Keratinocyte (primary cell): ENCODE data around the gene SH3PXD2B.

Experiments
- EZH2 ChIP-seq: IDR thresholded peaks from one replicate; pipeline ENCODE4 v1.6.1; 2012; ENCODE audit warnings: inconsistent platforms, mild to moderate bottlenecking, low read length, moderate library complexity
- TF ChIP-seq, protein P1 (sequence below), 3 experiments: IDR thresholded peaks in 1 of 3; conservative IDR thresholded peaks in 1 of 3; optimal IDR thresholded peaks in 1 of 3; 2 replicates in 2 of 3; 3 replicates in 1 of 3; pipeline versions ENCODE3 to v1.5.1; 2011; ENCODE audit warnings: low read length in 3 of 3, mild to moderate bottlenecking in 3 of 3, moderate library complexity in 2 of 3, control low read depth in 1 of 3, inconsistent platforms in 1 of 3; ENCODE audit not compliant: insufficient read depth in 2 of 3; ENCODE audit errors: extremely low read depth in 1 of 3

DNA sequence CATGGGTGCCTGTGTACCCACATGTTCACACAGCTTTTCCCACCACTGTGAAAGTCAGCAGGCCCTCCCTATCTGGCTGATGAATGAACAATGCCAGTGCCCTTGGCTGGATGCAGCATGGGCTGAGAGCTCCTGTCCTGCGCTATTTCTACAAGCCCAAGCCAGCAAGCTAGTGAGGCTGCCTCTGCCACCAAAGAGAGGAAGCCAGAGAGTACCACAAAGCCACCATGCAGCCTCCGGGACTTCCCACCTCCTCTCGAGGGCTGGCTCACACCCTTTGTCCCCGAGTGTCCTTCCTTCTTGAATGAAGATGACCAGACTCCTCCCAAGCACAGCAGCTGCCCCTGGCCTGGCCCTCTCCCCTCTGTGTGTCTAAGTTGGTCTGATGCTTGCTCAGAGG, 76.5 kb downstream of the SH3PXD2B start:
- TF ChIP-seq, protein P1, sequence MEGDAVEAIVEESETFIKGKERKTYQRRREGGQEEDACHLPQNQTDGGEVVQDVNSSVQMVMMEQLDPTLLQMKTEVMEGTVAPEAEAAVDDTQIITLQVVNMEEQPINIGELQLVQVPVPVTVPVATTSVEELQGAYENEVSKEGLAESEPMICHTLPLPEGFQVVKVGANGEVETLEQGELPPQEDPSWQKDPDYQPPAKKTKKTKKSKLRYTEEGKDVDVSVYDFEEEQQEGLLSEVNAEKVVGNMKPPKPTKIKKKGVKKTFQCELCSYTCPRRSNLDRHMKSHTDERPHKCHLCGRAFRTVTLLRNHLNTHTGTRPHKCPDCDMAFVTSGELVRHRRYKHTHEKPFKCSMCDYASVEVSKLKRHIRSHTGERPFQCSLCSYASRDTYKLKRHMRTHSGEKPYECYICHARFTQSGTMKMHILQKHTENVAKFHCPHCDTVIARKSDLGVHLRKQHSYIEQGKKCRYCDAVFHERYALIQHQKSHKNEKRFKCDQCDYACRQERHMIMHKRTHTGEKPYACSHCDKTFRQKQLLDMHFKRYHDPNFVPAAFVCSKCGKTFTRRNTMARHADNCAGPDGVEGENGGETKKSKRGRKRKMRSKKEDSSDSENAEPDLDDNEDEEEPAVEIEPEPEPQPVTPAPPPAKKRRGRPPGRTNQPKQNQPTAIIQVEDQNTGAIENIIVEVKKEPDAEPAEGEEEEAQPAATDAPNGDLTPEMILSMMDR (optimal IDR thresholded peaks at IDR 0.05 in 1 of 3, IDR thresholded peaks at IDR 0.05 in 1 of 3, conservative IDR thresholded peaks at IDR 0.05 in 1 of 3; ENCODE audit: extremely low read depth in 1 of 3, insufficient read depth in 2 of 3, low read length in 3 of 3): no peak
- no peak for TF ChIP-seq EZH2
